ENCODE data around the gene CTNNA2. TPM values are rescaled to one million over a fixed set of nuclear protein-coding genes. Genes with fewer than 3 reads are reported as not detected.

The CTNNA2 gene
- total and polyA plus RNA-seq, 12 donors, result 0.09 to 0.57 (median 0.15) TPM; not detected in 9

DNA sequence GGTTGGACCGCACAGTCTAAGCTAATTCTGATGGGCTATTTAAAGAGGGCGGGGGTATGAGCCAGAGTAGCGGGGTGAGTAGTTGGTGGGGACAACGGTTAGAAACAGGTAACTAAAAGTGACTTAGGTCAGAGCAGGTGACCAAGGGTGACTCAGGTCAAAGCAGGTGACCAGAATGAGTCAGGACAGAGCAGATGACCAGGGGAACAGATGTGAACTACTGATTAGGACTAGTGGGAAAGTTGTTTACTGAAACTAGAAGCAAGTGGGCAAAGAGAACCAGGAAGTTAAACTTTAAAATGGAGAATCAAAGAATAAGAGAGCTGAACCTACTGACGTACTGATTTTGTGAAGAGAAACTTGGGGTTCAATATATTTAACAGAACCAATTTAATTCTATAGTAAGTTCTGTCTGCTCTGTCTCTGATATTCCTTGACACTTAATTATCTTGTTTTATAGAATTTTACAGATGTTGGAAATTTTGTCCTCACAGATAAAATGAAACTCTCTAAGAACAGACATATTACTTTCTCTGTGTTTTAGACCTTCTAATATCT is 799.5 kb downstream of the CTNNA2 start:
- TF ChIP-seq, protein P1, sequence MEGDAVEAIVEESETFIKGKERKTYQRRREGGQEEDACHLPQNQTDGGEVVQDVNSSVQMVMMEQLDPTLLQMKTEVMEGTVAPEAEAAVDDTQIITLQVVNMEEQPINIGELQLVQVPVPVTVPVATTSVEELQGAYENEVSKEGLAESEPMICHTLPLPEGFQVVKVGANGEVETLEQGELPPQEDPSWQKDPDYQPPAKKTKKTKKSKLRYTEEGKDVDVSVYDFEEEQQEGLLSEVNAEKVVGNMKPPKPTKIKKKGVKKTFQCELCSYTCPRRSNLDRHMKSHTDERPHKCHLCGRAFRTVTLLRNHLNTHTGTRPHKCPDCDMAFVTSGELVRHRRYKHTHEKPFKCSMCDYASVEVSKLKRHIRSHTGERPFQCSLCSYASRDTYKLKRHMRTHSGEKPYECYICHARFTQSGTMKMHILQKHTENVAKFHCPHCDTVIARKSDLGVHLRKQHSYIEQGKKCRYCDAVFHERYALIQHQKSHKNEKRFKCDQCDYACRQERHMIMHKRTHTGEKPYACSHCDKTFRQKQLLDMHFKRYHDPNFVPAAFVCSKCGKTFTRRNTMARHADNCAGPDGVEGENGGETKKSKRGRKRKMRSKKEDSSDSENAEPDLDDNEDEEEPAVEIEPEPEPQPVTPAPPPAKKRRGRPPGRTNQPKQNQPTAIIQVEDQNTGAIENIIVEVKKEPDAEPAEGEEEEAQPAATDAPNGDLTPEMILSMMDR (IDR thresholded peaks at IDR 0.05), result no peak
- ATAC-seq (no peak), DNase-seq (no peak)
- H3K4me1 ChIP-seq, result no peaks in the 10 kb centered on the region
- intact Hi-C loops (cut with DNase I), result no loop called here
- peaks cover 0 to 3% (median 0%) of the 10 kb centered on the region in 7 donors for H3K27me3 ChIP-seq
- no peak overlapping the region for H3K4me3 ChIP-seq
- no peaks in the 10 kb centered on the region for H3K36me3 ChIP-seq
- no peaks in the 10 kb centered on the region for H3K9me3 ChIP-seq
- WGBS, 2 donors, result 93 to 98% methylated on average over 5 of the region's 5 CpGs
- H3K27ac ChIP-seq, result no peak overlapping the region

DNA sequence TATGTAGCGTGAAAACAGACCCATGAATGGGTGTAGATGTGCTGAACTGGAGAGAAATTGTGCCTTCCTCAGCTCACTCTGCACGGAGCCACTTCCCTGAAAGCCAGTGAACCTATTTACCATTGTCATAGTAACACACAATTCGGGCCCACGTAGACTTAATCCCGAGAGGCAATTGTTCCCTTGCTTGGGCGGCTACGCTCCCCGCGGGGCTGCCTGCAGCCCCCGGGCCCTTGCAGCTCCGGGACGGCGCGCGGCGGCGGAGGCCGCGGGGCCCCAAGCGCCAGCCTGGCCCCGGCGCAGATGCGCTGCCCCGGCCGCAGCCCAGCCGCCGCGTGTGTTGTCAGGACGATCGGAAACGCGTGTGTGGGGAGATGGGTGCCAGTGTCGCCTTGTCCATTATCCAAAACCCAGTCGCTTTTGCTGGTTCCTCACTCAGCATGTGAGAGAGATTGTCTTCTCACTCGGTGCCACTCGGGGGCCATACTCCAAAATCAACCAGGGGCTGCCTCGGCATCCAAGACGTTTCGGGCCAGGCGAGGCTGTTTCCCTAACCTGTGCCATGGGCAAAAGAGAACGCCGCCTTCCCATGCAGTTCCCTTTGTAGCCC is 809.6 kb downstream of the CTNNA2 start:
- Histone ChIP-seq H3K9me3 (no peaks in the 10 kb centered on the region), H3K36me3 (no peaks in the 10 kb centered on the region), H3K4me3 (no peak overlapping the region), H3K4me1 (peaks cover 0 to 15% (median 0%) of the 10 kb centered on the region in 9 donors), H3K27ac (no peak overlapping the region), H3K27me3 (peaks cover 0 to 41% (median 23%) of the 10 kb centered on the region in 7 donors)
- 22 to 23% methylated on average over 42 of the region's 42 CpGs for WGBS, 2 donors
- ATAC-seq (no peak), DNase-seq (no peak)
- TF ChIP-seq, protein P1 (IDR thresholded peaks at IDR 0.05), result no peak
- intact Hi-C loops (cut with DNase I), result loop anchor here in 1 of 10 donors (10.0 kb wide), 1 partner anchor 172 kb away; no protein-coding TSS in a partner anchor

DNA sequence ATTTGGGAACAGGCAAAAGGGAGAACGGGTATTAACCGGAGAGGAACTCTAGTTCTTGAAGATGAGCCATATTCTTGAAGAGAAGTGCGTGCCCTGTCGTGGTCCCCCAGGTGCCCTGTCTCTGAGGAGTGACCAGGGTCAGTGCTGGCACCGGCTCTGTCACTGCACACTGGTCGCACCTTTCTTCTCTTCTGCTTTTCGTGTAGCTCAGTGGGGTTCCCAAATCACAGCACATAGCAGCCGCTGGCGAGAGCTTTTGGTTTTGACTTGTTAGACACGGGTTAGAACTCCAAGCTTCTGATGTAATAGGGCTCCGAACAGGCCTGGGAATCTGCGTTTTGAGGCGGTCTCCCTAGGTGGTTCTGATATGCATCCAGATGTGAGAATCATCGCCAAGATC is 810.1 kb downstream of the CTNNA2 start:
- 70 to 73% methylated on average over 14 of the region's 14 CpGs for WGBS, 2 donors
- peaks cover 0 to 15% (median 0%) of the 10 kb centered on the region in 9 donors for H3K4me1 ChIP-seq
- intact Hi-C loops (cut with DNase I), result loop anchor here in 1 of 10 donors (10.0 kb wide), 1 partner anchor 172 kb away; no protein-coding TSS in a partner anchor

DNA sequence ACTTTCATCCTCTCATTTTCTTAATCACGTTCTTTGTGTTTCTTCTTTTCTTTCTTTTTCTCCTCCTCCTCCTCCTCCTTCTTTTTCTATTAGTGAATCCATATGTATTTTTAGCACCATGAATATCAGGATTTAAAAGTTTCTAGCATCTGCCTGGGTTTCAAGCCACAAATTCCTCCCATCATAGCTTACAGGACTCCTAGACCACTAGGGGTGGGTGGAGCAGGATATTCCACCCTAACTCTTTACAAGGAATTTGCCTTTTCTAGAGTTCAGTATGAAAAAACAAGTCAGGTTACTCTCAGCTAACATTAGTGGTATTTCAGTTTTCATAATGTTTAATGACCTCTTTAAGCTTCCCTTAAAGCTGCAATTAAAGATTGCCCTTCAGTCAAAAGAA is 810.8 kb downstream of the CTNNA2 start:
- Histone ChIP-seq H3K36me3 (no peaks in the 10 kb centered on the region), H3K27me3 (peaks cover 0 to 41% (median 23%) of the 10 kb centered on the region in 7 donors), H3K4me3 (no peak overlapping the region), H3K27ac (no peak overlapping the region), H3K9me3 (no peaks in the 10 kb centered on the region), H3K4me1 (peaks cover 0 to 15% (median 0%) of the 10 kb centered on the region in 9 donors)
- TF ChIP-seq, protein P1 (IDR thresholded peaks at IDR 0.05), result no peak
- WGBS, 2 donors, result 49 to 82% methylated on average over 1 of the region's 1 CpG
- intact Hi-C loops (cut with DNase I), result loop anchor here in 1 of 10 donors (10.0 kb wide), 1 partner anchor 171 kb away; no protein-coding TSS in a partner anchor
- ATAC-seq (no peak), DNase-seq (no peak)

More for the DNA sequence above, 810.1 kb downstream of the CTNNA2 start:
- H3K27ac ChIP-seq, result no peak overlapping the region
- H3K36me3 ChIP-seq, result no peaks in the 10 kb centered on the region
- DNase-seq (no peak), ATAC-seq (no peak)
- no peaks in the 10 kb centered on the region for H3K9me3 ChIP-seq
- TF ChIP-seq, protein P1 (IDR thresholded peaks at IDR 0.05), result no peak
- no peak overlapping the region for H3K4me3 ChIP-seq
- peaks cover 0 to 41% (median 23%) of the 10 kb centered on the region in 7 donors for H3K27me3 ChIP-seq

All from heart right ventricle (tissue), 16 donors.